A204.1 (cell line): ENCODE measurements around the gene PIP4K2A.
"Not testable (repeated sequence)": the region's sequence is repeated elsewhere in the genome, so short reads cannot be mapped to it uniquely, and the experiment has no call there.

Experiments used
- FAIRE-seq: peaks from 2 replicates; lab custom pipeline; 2012; peaks lifted over from hg19 to GRCh38; lab: Jason Lieb, UNC

The PIP4K2A gene

DNA sequence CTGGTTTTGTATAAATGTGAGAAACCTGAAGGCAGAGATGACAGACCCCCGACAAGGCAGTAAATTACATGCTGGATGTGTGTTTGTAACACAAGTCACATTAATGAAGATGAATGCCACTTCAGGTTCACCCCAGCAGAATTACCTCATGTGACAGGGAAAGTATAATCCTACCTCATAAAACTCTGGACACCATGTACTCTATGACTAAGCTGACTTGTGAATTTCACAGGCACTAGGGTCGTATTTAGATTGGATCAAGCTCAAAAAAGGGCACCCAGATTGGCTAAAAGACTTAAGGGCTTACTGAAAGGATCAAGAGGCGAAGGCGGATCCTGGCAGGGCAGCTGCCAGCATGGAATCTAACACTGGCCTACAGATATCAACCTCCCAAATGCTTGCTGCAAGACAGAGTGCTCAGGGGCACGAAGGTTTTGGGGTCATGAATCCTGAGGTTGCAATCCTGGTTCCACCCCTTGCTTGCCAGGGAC, 161.4 kb downstream of the PIP4K2A start:
- no peak for FAIRE-seq

- no peak for FAIRE-seq
Observed at GRCh38 chr10:22551681-22552365, 162.6 kb downstream of the PIP4K2A start.

DNA sequence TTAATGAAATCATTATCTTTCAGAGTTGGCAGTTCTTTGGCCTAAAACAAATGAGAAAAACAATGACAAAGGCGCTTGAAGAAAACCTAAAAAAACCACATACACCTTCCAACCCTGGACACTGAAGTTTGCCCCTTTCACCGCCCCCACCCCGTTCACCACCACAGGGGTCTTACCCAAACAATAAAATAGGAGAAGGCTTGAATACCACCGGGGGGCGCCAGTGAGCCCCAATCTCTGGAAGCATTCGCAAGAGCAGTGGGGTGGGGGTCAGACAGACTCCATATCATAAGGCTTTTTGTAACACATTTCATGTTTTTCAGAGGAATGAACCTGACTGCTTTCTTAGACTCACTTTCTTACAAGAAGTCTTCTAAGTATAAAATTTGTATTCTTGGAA, 163.6 kb downstream of the PIP4K2A start:
- FAIRE-seq = no peak

DNA sequence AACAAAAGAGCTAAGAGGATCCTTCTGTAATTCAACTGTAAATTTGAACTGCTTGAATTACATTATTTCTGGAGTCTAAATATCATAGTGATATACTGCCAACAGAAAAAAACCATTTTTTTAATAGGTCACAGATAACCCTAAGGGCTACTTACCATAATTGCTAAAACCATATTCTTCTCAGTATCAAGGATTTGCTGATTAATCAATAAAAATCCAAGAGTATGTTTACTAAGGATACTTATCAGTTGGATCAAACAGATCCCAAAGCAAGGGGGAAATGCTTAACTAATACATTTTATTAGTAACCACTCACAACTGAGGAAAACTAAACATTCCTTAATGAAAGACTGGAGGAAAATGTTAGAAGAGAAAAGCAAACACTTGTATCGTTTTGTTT, 166.0 kb downstream of the PIP4K2A start:
- no peak for FAIRE-seq

DNA sequence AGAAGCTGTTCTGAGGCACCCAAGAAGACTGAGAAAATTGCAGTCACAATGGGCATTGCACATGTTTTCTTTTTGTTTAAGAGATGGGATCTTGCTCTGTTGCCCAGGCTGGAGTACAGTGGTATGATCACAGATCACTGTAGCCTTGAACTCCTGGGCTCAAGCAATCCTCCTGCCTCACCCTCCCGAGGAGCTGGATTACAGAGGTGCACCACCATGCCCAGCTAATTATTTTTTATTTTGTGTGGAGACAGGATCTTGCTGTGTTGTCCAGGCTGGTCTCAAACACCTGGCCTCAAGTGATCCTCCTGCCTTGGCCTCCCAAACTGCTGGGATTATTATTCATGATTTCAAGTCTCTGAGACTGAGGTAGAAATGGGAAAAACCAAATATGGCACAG, 168.7 kb downstream of the PIP4K2A start:
- FAIRE-seq = no peak

- no peak for FAIRE-seq
Observed at GRCh38 chr10:22544325-22545068, 169.9 kb downstream of the PIP4K2A start.

GRCh38 chr10:22542773-22543172, 171.6 kb downstream of the PIP4K2A start:
- FAIRE-seq = no peak

- FAIRE-seq = no peak
Observed at GRCh38 chr10:22541900-22542299, 172.5 kb downstream of the PIP4K2A start.

DNA sequence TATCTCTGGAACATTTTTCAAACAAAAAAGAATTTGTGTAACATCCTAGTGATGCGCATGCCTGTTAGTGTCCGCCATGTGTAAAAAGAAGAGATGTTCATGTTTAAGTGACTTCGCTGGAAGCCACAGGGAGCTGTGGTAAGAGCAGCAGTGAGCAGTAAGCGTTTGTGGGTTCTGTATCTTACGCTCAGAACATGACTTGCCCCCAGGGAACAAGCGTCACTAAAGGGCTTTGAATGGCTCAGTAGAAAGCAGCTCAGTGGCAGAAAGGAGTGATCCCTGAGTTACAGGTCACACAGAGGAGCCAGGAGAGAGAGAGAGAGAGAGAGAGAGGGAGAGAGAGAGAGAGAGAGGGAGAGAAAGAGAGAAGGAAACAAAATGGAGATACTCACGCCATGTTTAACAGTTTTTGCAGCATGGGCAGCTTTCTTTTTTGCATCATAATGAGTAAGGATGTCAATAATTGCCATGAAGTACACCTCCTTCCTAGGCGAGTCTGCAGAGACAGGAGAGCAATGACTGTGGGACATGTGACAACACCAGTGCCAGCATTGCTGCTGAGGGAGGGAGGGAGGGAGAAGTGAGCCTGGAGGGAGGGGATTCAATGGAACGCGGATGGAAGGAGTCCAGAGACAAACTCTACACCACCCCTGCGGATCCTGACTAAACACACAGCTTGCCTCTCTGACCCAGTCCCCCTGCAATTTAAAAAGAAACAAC, 174.6 kb downstream of the PIP4K2A start:
- no peak for FAIRE-seq

- no peak for FAIRE-seq
Observed at GRCh38 chr10:22537810-22538209, 176.6 kb downstream of the PIP4K2A start.

DNA sequence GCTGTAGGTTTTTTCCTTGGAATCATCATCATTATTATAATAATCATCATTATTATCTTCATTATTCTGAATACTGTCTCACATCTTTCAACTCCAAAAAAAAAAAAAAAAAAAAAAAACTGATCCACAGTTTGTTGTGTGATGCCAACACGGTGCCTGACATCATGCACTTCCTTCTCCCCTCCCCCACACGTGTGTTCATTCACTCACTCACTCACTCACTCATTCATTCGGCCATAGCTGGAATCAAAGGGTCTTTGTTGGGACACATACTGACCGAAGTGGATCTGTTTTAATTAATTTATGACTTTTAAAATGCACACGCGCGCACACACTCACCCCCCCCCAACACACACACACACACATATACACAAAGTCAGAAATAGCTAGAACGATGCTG, 177.8 kb downstream of the PIP4K2A start:
- no peak for FAIRE-seq

GRCh38 chr10:22534849-22535604, 179.4 kb downstream of the PIP4K2A start:
- FAIRE-seq = no peak

- no peak for FAIRE-seq
Observed at GRCh38 chr10:22531441-22531840, 182.9 kb downstream of the PIP4K2A start.

DNA sequence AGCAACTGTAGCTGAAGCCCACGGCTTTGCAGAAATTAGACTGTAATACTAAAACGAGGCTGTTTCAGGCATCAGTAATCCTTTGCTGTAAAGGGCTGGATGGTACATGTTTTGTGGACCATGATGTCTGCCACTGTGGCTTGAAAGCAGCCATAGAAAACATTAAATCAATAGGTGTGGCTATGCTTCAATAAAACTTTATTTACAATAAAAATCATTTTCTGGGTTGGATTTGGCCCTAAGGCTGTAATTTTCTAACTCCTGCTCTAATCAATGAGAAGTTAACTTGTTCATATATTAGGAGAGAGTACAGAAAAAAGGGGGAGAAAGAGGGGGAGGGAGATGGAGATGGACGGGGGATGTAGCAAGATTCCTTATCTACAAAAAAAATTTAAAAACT, 183.4 kb downstream of the PIP4K2A start:
- FAIRE-seq = no peak

GRCh38 chr10:22527520-22527919, 186.9 kb downstream of the PIP4K2A start:
- FAIRE-seq = no peak

- FAIRE-seq = not testable (repeated sequence)
Observed at GRCh38 chr10:22524333-22524732, 190.0 kb downstream of the PIP4K2A start.

DNA sequence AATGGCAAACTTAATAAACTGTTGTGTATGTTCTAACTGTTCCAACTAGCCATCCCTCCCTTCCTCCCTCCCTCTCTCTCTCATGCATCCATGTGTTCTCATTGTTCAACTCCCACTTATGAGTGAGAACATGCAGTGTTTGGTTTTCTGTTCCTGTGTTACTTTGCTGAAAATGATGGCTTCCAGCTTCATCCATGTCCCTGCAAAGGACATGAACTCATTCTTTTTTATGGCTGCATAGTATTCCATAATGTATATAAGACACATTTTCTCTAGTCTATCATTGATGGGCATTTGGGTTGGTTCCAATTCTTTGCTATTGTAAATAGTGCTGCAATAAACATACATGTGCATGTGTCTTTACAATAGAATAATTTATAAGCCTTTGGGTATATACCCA, 193.7 kb downstream of the PIP4K2A start:
- not testable (repeated sequence) for FAIRE-seq

- FAIRE-seq = no peak
Observed at GRCh38 chr10:22518167-22518724, 196.1 kb downstream of the PIP4K2A start.

- no peak for FAIRE-seq
Observed at GRCh38 chr10:22515009-22515408, 199.4 kb downstream of the PIP4K2A start.

DNA sequence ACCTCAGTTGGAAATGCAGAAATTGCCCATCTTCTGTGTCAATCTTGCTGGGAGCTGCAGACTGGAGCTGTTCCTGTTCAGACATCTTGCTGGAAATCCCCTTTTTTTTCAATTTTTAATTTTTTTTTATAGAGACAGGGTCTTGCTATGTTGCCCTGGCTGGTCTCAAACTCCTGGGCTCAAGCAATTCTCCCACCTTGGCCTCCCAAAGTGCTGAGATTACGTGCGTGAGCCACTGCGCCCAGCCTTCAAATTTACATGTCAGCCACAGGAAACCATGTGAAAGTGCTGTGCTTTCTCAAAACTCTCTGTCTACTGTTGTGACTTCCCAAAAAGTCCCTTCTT, 200.0 kb downstream of the PIP4K2A start:
- FAIRE-seq = not testable (repeated sequence)

DNA sequence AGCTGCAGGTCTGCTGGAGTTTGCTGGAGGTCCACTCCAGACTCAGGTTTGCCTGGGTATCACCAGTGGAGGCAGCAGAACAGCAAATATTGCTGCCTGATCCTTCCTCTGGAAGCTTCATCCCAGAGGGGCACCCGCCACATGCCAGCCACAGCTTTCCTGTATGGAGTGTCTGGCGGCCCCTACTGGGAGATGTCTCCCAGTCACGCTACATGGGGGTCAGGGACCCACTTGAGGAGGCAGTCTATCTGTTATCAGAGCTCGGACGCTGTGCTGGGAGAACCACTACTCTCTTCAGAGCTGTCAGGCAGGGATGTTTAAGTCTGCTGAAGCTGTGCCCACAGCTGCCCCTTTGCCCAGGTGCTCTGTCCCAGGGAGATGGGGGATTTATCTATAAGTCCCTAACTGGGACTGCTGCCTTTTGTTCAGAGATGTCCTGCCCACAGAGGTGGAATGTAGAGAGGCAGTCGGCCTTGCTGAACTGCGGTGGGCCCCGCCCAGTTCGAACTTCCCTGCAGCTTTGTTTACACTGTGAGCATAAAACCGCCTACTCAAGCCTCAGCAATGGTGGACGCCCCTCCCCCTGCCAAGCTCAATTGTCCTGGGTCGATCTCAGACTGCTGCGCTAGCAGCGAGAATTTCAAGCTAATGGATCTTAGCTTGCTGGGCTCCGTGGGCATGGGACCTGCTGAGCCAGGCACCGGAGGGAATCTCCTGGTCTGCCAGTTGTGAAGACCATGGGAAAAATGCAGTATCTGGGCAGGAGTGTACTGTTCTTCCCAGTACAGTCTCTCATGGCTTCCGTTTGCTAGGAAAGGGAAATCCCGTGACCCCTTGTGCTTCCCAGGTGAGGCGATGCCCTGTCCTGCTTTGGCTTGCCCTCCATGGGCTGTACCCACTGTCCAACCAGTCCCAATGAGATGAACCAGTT, 200.6 kb downstream of the PIP4K2A start:
- not testable (repeated sequence) for FAIRE-seq
